Panc1 (cell line): ENCODE measurements around the gene NOS1AP.

Source experiments
- CTCF ChIP-seq: fragments of 450-650 bp; IDR thresholded peaks from 2 replicates; pipeline ENCODE4 v1.5.1; 2017; ENCODE audit warnings: mild to moderate bottlenecking
- POLR2AphosphoS5 ChIP-seq: IDR thresholded peaks from 2 replicates; pipeline ENCODE4 v1.6.1; 2012; ENCODE audit warnings: mild to moderate bottlenecking, low read depth, low read length, moderate library complexity
- REST ChIP-seq, 2 experiments: IDR thresholded peaks; 2 replicates each; pipeline ENCODE4 v1.6.1; 2011 to 2012; ENCODE audit warnings: low read depth in 2 of 2, control low read depth in 1 of 2, low read length in 1 of 2, mild to moderate bottlenecking in 1 of 2, moderate library complexity in 1 of 2; ENCODE audit not compliant: insufficient read depth in 1 of 2
- SIN3A ChIP-seq: IDR thresholded peaks from 2 replicates; pipeline ENCODE4 v1.6.1; 2012; ENCODE audit warnings: low read depth, mild to moderate bottlenecking, low read length, moderate library complexity, borderline replicate concordance; ENCODE audit not compliant: insufficient read depth
- TCF7L2 ChIP-seq: IDR thresholded peaks from 2 replicates; pipeline ENCODE4 v1.6.1; 2011; ENCODE audit warnings: mild to moderate bottlenecking, low read depth, low read length, inconsistent platforms

GRCh38 chr1:162197041-162197531 is 127.6 kb downstream of the NOS1AP start:
- no peak for TF ChIP-seq CTCF
- TF ChIP-seq REST (IDR thresholded peaks at IDR 0.05; ENCODE audit: insufficient read depth in 1 of 2, low read depth in 2 of 2, low read length in 1 of 2) = no peak
- no peak for TF ChIP-seq POLR2AphosphoS5
- TF ChIP-seq SIN3A = no peak
- TF ChIP-seq TCF7L2 = no peak
